ENCODE results near the gene CRLF2. TPM values are rescaled to one million over a fixed set of nuclear protein-coding genes. Genes with fewer than 3 reads are reported as not detected.

The CRLF2 gene
- polyA plus RNA-seq, 2 of the 4 experiments (the other 2 are of a cell fraction): 0.08 to 0.37 TPM

- TF ChIP-seq ELK1 (IDR thresholded peaks at IDR 0.05; ENCODE audit: low read depth, low read length): no peak
- TF ChIP-seq RAD21 (conservative IDR thresholded peaks at IDR 0.05 in 1 of 2, IDR thresholded peaks at IDR 0.05 in 1 of 2): no peak
- no peak for TF ChIP-seq TFCP2L1 (CRISPR knock-in tag; IDR thresholded peaks at IDR 0.05)
These were observed 42.2 kb downstream of the CRLF2 start (continued) for GRCh38 chrX:1170243-1170642.

GRCh38 chrX:1169189-1169588 is 43.3 kb downstream of the CRLF2 start:
- ATAC-seq: no peak
- Histone ChIP-seq H3K9me3 (no peaks in the 10 kb centered on the region), H3K4me1 (0 out of 3 replicates have a peak, but pooled peaks cover 3% of the 10 kb centered on the region), H3K27ac (no peak overlapping the region), H3K4me3 (no peak overlapping the region), H3K4me2 (no peak overlapping the region)
- WGBS (ENCODE audit: missing lambda C conversion rate): 58% methylated on average over 7 of the region's 7 CpGs
- ChIA-PET POLR2A (no interaction called here), CTCF (no interaction called here)
- DNase-seq (ENCODE audit: low read depth in 1 of 2, low spot score in 1 of 2): no peak
- TF ChIP-seq MAX (IDR thresholded peaks at IDR 0.05): no peak
- no peak for TF ChIP-seq REST (IDR thresholded peaks at IDR 0.05)
- TF ChIP-seq RNF2 (IDR thresholded peaks at IDR 0.05; ENCODE audit: borderline replicate concordance, low read depth): no peak
- TF ChIP-seq FOXS1 (CRISPR knock-in tag; IDR thresholded peaks at IDR 0.05): no peak
- FAIRE-seq: no peak

GRCh38 chrX:1167918-1168481 is 44.4 kb downstream of the CRLF2 start:
- Histone ChIP-seq H3K4me2 (no peak overlapping the region), H3K27ac (no peak overlapping the region), H3K4me3 (no peak overlapping the region), H3K9me3 (no peaks in the 10 kb centered on the region), H3K4me1 (0 out of 3 replicates have a peak, but pooled peaks cover 3% of the 10 kb centered on the region)
- TF ChIP-seq EP300 (IDR thresholded peaks at IDR 0.05) (no peak), HDAC2 (IDR thresholded peaks at IDR 0.05) (peak; percentile 84; the same call in 1 of the 2 replicates)
- ChIA-PET POLR2A (no interaction called here), CTCF (no interaction called here)
- DNase-seq (ENCODE audit: low read depth in 1 of 2, low spot score in 1 of 2) (no peak), FAIRE-seq (no peak), ATAC-seq (no peak)
- 90% methylated on average over 3 of the region's 3 CpGs for WGBS (ENCODE audit: missing lambda C conversion rate)

GRCh38 chrX:1167466-1167865 is 45.0 kb downstream of the CRLF2 start:
- FAIRE-seq (no peak), ATAC-seq (peak in 1 of 2 experiments; percentile 18; a peak in 2 of 6 replicates), DNase-seq (ENCODE audit: low read depth in 1 of 2, low spot score in 1 of 2) (peak in 1 of 2 experiments; percentile 49)
- ChIA-PET CTCF (no interaction called here), POLR2A (no interaction called here)
- H3K27ac ChIP-seq: no peak overlapping the region
- TF ChIP-seq HOXB5 (CRISPR knock-in tag; IDR thresholded peaks at IDR 0.05) (no peak), ELK1 (IDR thresholded peaks at IDR 0.05; ENCODE audit: low read depth, low read length) (no peak), ZC3H11A (IDR thresholded peaks at IDR 0.05) (no peak), PBX3 (IDR thresholded peaks at IDR 0.05) (no peak), ZFP36 (IDR thresholded peaks at IDR 0.05; ENCODE audit: borderline replicate concordance, partially characterized antibody) (no peak), ATOH8 (CRISPR knock-in tag; IDR thresholded peaks at IDR 0.05; ENCODE audit: low read depth) (no peak), MYC (IDR thresholded peaks at IDR 0.05; ENCODE audit: borderline replicate concordance, low read length) (no peak), GATA3 (IDR thresholded peaks at IDR 0.05; ENCODE audit: borderline replicate concordance) (no peak), CTCF (IDR thresholded peaks at IDR 0.05) (no peak), RFX5 (IDR thresholded peaks at IDR 0.05) (no peak), CEBPB (IDR thresholded peaks at IDR 0.05) (no peak), SREBF2 (IDR thresholded peaks at IDR 0.05) (no peak)
- H3K4me1 ChIP-seq: 0 out of 3 replicates have a peak, but pooled peaks cover 3% of the 10 kb centered on the region
- H3K4me3 ChIP-seq: no peak overlapping the region
- H3K4me2 ChIP-seq: no peak overlapping the region
- H3K9me3 ChIP-seq: no peaks in the 10 kb centered on the region
- WGBS (ENCODE audit: missing lambda C conversion rate): 46% methylated on average over 4 of the region's 4 CpGs
